Measurements from ENCODE around the gene CTDSPL.
A peak's percentile ranks its signal among the peaks of the same experiment; 100 is the strongest.

The CTDSPL gene

GRCh38 chr3:37996785-37997301 is 135.2 kb downstream of the CTDSPL start:
- Mint-ChIP-seq H3K4me3 (peak overlapping the region; percentile 14 to 95 (median 72)), H3K27ac (peak overlapping the region; percentile 29 to 78 (median 61)), H3K4me1 (peaks cover 47% of the 10 kb centered on the region), H3K9me3 (no peaks in the 10 kb centered on the region), H3K27me3 (ENCODE audit: low read depth) (peaks cover 13% of the 10 kb centered on the region), H3K36me3 (ENCODE audit: low read depth) (peaks cover 8% of the 10 kb centered on the region)
- peak; percentile 85 to 90 (median 86) for TF ChIP-seq CTCF (IDR thresholded peaks at IDR 0.05; ENCODE audit: unreplicated experiment in 3 of 3)

- peaks cover 47% of the 10 kb centered on the region for H3K4me1 Mint-ChIP-seq
- no peak overlapping the region for H3K4me3 Mint-ChIP-seq
- peaks cover 8% of the 10 kb centered on the region for H3K36me3 Mint-ChIP-seq (ENCODE audit: low read depth)
- peaks cover 10% of the 10 kb centered on the region for H3K27me3 Mint-ChIP-seq (ENCODE audit: low read depth)
- TF ChIP-seq CTCF (IDR thresholded peaks at IDR 0.05; ENCODE audit: unreplicated experiment in 3 of 3) = no peak
- H3K27ac Mint-ChIP-seq = peak overlapping the region in 1 of 3 experiments; percentile 61
- H3K9me3 Mint-ChIP-seq = no peaks in the 10 kb centered on the region
These were observed 135.7 kb downstream of the CTDSPL start for GRCh38 chr3:37997342-37997741.

GRCh38 chr3:37997791-37998370 is 136.2 kb downstream of the CTDSPL start:
- H3K4me1 Mint-ChIP-seq = peaks cover 46% of the 10 kb centered on the region
- TF ChIP-seq CTCF (IDR thresholded peaks at IDR 0.05; ENCODE audit: unreplicated experiment in 3 of 3) = no peak
- H3K9me3 Mint-ChIP-seq = no peaks in the 10 kb centered on the region
- peaks cover 7% of the 10 kb centered on the region for H3K27me3 Mint-ChIP-seq (ENCODE audit: low read depth)
- peak overlapping the region in 2 of 3 experiments; percentile 72 to 73 for H3K4me3 Mint-ChIP-seq
- H3K36me3 Mint-ChIP-seq (ENCODE audit: low read depth) = peaks cover 8% of the 10 kb centered on the region
- peak overlapping the region in 2 of 3 experiments; percentile 18 to 38 for H3K27ac Mint-ChIP-seq

- peak overlapping the region in 2 of 3 experiments; percentile 3 to 74 for H3K27ac Mint-ChIP-seq
- H3K27me3 Mint-ChIP-seq (ENCODE audit: low read depth) = no peaks in the 10 kb centered on the region
- no peak for TF ChIP-seq CTCF (IDR thresholded peaks at IDR 0.05; ENCODE audit: unreplicated experiment in 3 of 3)
- peak overlapping the region; percentile 47 to 72 (median 64) for H3K4me3 Mint-ChIP-seq
- no peaks in the 10 kb centered on the region for H3K9me3 Mint-ChIP-seq
- H3K4me1 Mint-ChIP-seq = peaks cover 32% of the 10 kb centered on the region
- H3K36me3 Mint-ChIP-seq (ENCODE audit: low read depth) = peaks cover 16% of the 10 kb centered on the region
These were observed 138.2 kb downstream of the CTDSPL start for GRCh38 chr3:37999836-38000235.

GRCh38 chr3:38000242-38000916 is 138.7 kb downstream of the CTDSPL start:
- no peak for TF ChIP-seq CTCF (IDR thresholded peaks at IDR 0.05; ENCODE audit: unreplicated experiment in 3 of 3)
- Mint-ChIP-seq H3K36me3 (ENCODE audit: low read depth) (peaks cover 19% of the 10 kb centered on the region), H3K27me3 (ENCODE audit: low read depth) (no peaks in the 10 kb centered on the region), H3K27ac (peak overlapping the region in 1 of 3 experiments; percentile 24), H3K9me3 (no peaks in the 10 kb centered on the region), H3K4me3 (peak overlapping the region in 1 of 3 experiments; percentile 23), H3K4me1 (peaks cover 32% of the 10 kb centered on the region)

Data from nephron (organoid).